Breast epithelium (tissue), 3 donors: ENCODE measurements around the gene FAM124A.

ENCODE experiments used
- CTCF ChIP-seq, 3 donors: fragments of 450-650 bp; IDR thresholded peaks; one replicate each; pipeline ENCODE4 v1.5.1; 2016 to 2017; ENCODE audit warnings: antibody characterized with exemption in 3 of 3, mild to moderate bottlenecking in 3 of 3, moderate library complexity in 3 of 3
- POLR2A ChIP-seq: fragments of 450-650 bp; IDR thresholded peaks from one replicate; pipeline ENCODE4 v1.6.1; 2016; ENCODE audit warnings: antibody characterized with exemption, mild to moderate bottlenecking, moderate library complexity
- POLR2AphosphoS5 ChIP-seq, 3 donors: sonication (generic); formaldehyde crosslinking; IDR thresholded peaks; one replicate each; pipeline ENCODE4 v1.6.1; 2017; ENCODE audit warnings: antibody characterized with exemption in 3 of 3

GRCh38 chr13:51235756-51236490 lies 13.7 kb downstream of the FAM124A start:
- TF ChIP-seq CTCF (IDR thresholded peaks at IDR 0.05) (no peak), POLR2A (no peak), POLR2AphosphoS5 (IDR thresholded peaks at IDR 0.05) (no peak)
